Neuronal stem cell (in vitro differentiated cells): ENCODE measurements around the gene RARRES2.
A peak's percentile ranks its signal among the peaks of the same experiment; 100 is the strongest.
"Not testable (repeated sequence)": the region's sequence is repeated elsewhere in the genome, so short reads cannot be mapped to it uniquely, and the experiment has no call there.

Experiments used
- DNase-seq: peaks from one replicate; pipeline ENCODE4 v3.0.0-alpha.2; 2013; ENCODE audit warnings: low spot score
- H2AFZ ChIP-seq: one replicate; pipeline ENCODE4 v1.6.1; 2013; ENCODE audit warnings: mild to moderate bottlenecking, low read length, inconsistent platforms
- H2AK5ac ChIP-seq: 2 replicates; pipeline ENCODE4 v1.6.1; 2013; ENCODE audit warnings: low read depth, mild to moderate bottlenecking, inconsistent platforms, low read length, moderate library complexity, mixed read lengths
- H2BK120ac ChIP-seq: 2 replicates; pipeline ENCODE4 v1.6.1; 2013; ENCODE audit warnings: low read depth, mild to moderate bottlenecking, inconsistent platforms, low read length, moderate library complexity, mixed read lengths
- H2BK12ac ChIP-seq: one replicate; pipeline ENCODE4 v1.6.1; 2013; ENCODE audit warnings: low read length, inconsistent platforms
- H2BK15ac ChIP-seq: 2 replicates; pipeline ENCODE4 v1.6.1; 2013; ENCODE audit warnings: mild to moderate bottlenecking, low read length, inconsistent platforms, mixed read lengths
- H2BK5ac ChIP-seq: one replicate; pipeline ENCODE4 v1.6.1; 2013; ENCODE audit warnings: inconsistent platforms, mild to moderate bottlenecking, low read length, moderate library complexity
- H3K14ac ChIP-seq: one replicate; pipeline ENCODE4 v1.6.1; 2013; ENCODE audit warnings: low read length, inconsistent platforms
- H3K18ac ChIP-seq: 2 replicates; pipeline ENCODE4 v1.6.1; 2013; ENCODE audit warnings: low read length, inconsistent platforms
- H3K23ac ChIP-seq: 2 replicates; pipeline ENCODE4 v1.6.1; 2013; ENCODE audit warnings: low read depth, mild to moderate bottlenecking, mixed read lengths, low read length, inconsistent platforms; ENCODE audit not compliant: poor library complexity
- H3K27ac ChIP-seq: replicated peaks from 3 replicates; pipeline ENCODE4 v1.5.1; 2013; ENCODE audit warnings: low read length, inconsistent platforms
- H3K27me3 ChIP-seq, 3 experiments: 2 replicates each; pipeline ENCODE4 v1.6.1; 2013; ENCODE audit warnings: low read length in 3 of 3, mild to moderate bottlenecking in 2 of 3, inconsistent platforms in 1 of 3, low read depth in 1 of 3, mixed read lengths in 1 of 3, moderate library complexity in 1 of 3; ENCODE audit not compliant: control insufficient read depth in 3 of 3, insufficient read depth in 3 of 3
- H3K36me3 ChIP-seq, 2 donors: replicated peaks in 1 of 2; 2 replicates each; pipeline ENCODE4 v1.6.1; 2013; ENCODE audit warnings: low read length in 2 of 2; ENCODE audit not compliant: control insufficient read depth in 2 of 2, insufficient read depth in 2 of 2
- H3K4ac ChIP-seq: 2 replicates; pipeline ENCODE4 v1.6.1; 2013; ENCODE audit warnings: inconsistent platforms, mild to moderate bottlenecking, low read length, moderate library complexity
- H3K4me1 ChIP-seq, 2 donors: 1 replicate in 1 of 2; 2 replicates in 1 of 2; pipeline ENCODE4 v1.6.1; 2013; ENCODE audit warnings: low read length in 2 of 2, low read depth in 1 of 2; ENCODE audit not compliant: control insufficient read depth in 2 of 2, insufficient read depth in 1 of 2
- H3K4me2 ChIP-seq: one replicate; pipeline ENCODE4 v1.6.1; 2013; ENCODE audit warnings: mild to moderate bottlenecking, low read length, inconsistent platforms; ENCODE audit not compliant: insufficient read depth, poor library complexity, severe bottlenecking
- H3K4me3 ChIP-seq, 2 donors: 2 replicates each; pipeline ENCODE4 v1.5.1; 2013; ENCODE audit warnings: low read length in 2 of 2, mild to moderate bottlenecking in 2 of 2, inconsistent platforms in 1 of 2, moderate library complexity in 1 of 2
- H3K79me1 ChIP-seq: one replicate; pipeline ENCODE4 v1.6.1; 2013; ENCODE audit warnings: low read depth, mild to moderate bottlenecking, inconsistent platforms, low read length, moderate library complexity
- H3K9ac ChIP-seq: one replicate; pipeline ENCODE4 v1.6.1; 2013; ENCODE audit warnings: mild to moderate bottlenecking, low read depth, low read length, inconsistent platforms; ENCODE audit not compliant: poor library complexity
- H3K9me3 ChIP-seq, 2 donors: replicated peaks in 1 of 2; 2 replicates each; pipeline versions ENCODE3 to v1.6.1; 2013; ENCODE audit warnings: low read length in 2 of 2, mild to moderate bottlenecking in 2 of 2, inconsistent platforms in 1 of 2, low read depth in 1 of 2, mixed read lengths in 1 of 2, moderate library complexity in 1 of 2; ENCODE audit not compliant: control insufficient read depth in 2 of 2, insufficient read depth in 1 of 2
- H4K8ac ChIP-seq: one replicate; pipeline ENCODE4 v1.6.1; 2013; ENCODE audit warnings: low read depth, mild to moderate bottlenecking, inconsistent platforms, low read length, moderate library complexity
- H4K91ac ChIP-seq: one replicate; pipeline ENCODE4 v1.6.1; 2013; ENCODE audit warnings: low read length, low read depth, mild to moderate bottlenecking, inconsistent platforms; ENCODE audit not compliant: poor library complexity
- WGBS, 2 donors: extraction: QIAGEN DNeasy Blood & Tissue Kit; methylation state at CpG; one replicate each; pipeline ENCODE4 v1.1.7; 2013; ENCODE audit warnings: missing lambda C conversion rate in 2 of 2, mixed read lengths in 1 of 2; ENCODE audit not compliant: insufficient read length in 2 of 2, insufficient replicate concordance in 1 of 2; ENCODE audit errors: extremely low coverage in 2 of 2; 5-methylcytosine and 5-hydroxymethylcytosine counted together

The RARRES2 gene

GRCh38 chr7:150314639-150315239, 26.7 kb downstream of the RARRES2 start:
- Histone ChIP-seq H3K4me3 (no peak overlapping the region), H3K18ac (no peak overlapping the region), H2BK15ac (no peak overlapping the region), H3K79me1 (no peaks in the 10 kb centered on the region), H4K91ac (no peak overlapping the region), H2BK120ac (no peak overlapping the region), H2AFZ (no peak overlapping the region), H3K4me1 (peaks cover 7% of the 10 kb centered on the region in 2 donors), H2BK5ac (no peak overlapping the region), H2AK5ac (no peak overlapping the region), H3K23ac (no peak overlapping the region), H3K27ac (no peak overlapping the region), H3K36me3 (no peaks in the 10 kb centered on the region), H3K9ac (no peak overlapping the region), H3K14ac (no peak overlapping the region), H3K27me3 (peaks cover 0 to 5% (median 0%) of the 10 kb centered on the region in 3 experiments), H2BK12ac (no peak overlapping the region), H4K8ac (no peak overlapping the region), H3K4me2 (no peak overlapping the region), H3K9me3 (no peaks in the 10 kb centered on the region), H3K4ac (no peak overlapping the region)
- no peak for DNase-seq
- no CpG with 5 or more reads among the region's 5 CpGs for WGBS, 2 donors

DNA sequence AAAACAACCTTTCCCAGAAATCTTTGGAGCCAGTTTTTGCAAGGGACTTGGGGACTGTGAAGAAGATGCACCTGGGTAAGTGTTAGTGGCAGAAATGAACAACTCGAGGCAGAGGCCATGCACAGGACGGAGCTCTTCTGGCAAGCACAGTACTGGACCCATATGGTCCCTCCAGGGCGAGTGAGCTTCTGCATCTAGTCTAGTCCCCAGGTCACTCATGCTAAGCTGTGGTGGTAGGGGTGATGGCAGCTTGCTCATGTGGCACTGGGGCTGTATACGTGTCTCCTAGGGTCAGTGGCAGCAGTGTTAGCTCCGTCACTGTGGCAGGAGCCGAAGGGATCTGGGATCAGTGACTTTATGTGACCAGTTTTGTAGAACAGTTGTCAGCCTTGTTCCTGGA, 27.6 kb downstream of the RARRES2 start:
- H3K4ac ChIP-seq = no peak overlapping the region
- no peak overlapping the region for H3K9ac ChIP-seq
- H3K27ac ChIP-seq = no peak overlapping the region
- H2BK12ac ChIP-seq = no peak overlapping the region
- peaks cover 7% of the 10 kb centered on the region in 2 donors for H3K4me1 ChIP-seq
- H2AK5ac ChIP-seq = no peak overlapping the region
- H2BK5ac ChIP-seq = no peak overlapping the region
- H4K8ac ChIP-seq = no peak overlapping the region
- H3K4me3 ChIP-seq = no peak overlapping the region
- H2BK120ac ChIP-seq = no peak overlapping the region
- no peak overlapping the region for H2BK15ac ChIP-seq
- no peaks in the 10 kb centered on the region for H3K79me1 ChIP-seq
- no peak for DNase-seq
- no peak overlapping the region for H3K23ac ChIP-seq
- H3K4me2 ChIP-seq = no peak overlapping the region
- peak overlapping the region; percentile 9 for H3K18ac ChIP-seq
- no peak overlapping the region for H2AFZ ChIP-seq
- H3K14ac ChIP-seq = no peak overlapping the region
- H4K91ac ChIP-seq = no peak overlapping the region
- H3K9me3 ChIP-seq = no peaks in the 10 kb centered on the region
- WGBS, 2 donors = no CpG with 5 or more reads among the region's 6 CpGs
- H3K27me3 ChIP-seq = peaks cover 0 to 5% (median 0%) of the 10 kb centered on the region in 3 experiments
- H3K36me3 ChIP-seq = no peaks in the 10 kb centered on the region

DNA sequence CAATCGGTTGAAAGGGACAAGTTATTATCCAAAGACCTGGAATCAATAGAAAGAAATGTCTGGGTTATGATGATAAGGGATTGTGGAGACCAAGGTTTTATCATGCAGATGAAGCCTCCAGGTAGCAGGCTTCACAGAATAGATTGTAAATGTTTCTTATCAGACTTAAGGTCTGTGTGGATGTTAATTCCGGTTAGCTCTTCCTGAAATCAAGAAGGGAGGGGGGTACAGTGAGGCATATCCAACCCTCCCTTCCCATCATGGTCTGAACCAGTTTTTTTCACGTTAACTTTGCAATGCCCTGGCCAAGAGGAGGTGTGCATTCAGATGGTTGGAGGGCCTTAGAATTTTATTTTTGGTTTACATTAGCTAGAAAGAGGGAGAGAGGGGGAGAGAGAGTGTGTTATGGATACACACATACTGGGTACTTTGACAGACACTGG, 28.0 kb downstream of the RARRES2 start:
- H2BK120ac ChIP-seq = no peak overlapping the region
- H3K23ac ChIP-seq = no peak overlapping the region
- no peak overlapping the region for H2BK5ac ChIP-seq
- H4K91ac ChIP-seq = no peak overlapping the region
- H2AFZ ChIP-seq = no peak overlapping the region
- no peaks in the 10 kb centered on the region for H3K36me3 ChIP-seq
- no peak overlapping the region for H3K18ac ChIP-seq
- no peak overlapping the region for H3K14ac ChIP-seq
- H3K9ac ChIP-seq = no peak overlapping the region
- H3K4me2 ChIP-seq = no peak overlapping the region
- H3K4ac ChIP-seq = no peak overlapping the region
- H3K4me1 ChIP-seq = peaks cover 7% of the 10 kb centered on the region in 2 donors
- H4K8ac ChIP-seq = no peak overlapping the region
- H2BK15ac ChIP-seq = no peak overlapping the region
- H3K4me3 ChIP-seq = no peak overlapping the region
- no peak overlapping the region for H2BK12ac ChIP-seq
- peaks cover 0 to 5% (median 0%) of the 10 kb centered on the region in 3 experiments for H3K27me3 ChIP-seq
- H2AK5ac ChIP-seq = no peak overlapping the region
- no peak overlapping the region for H3K27ac ChIP-seq
- H3K9me3 ChIP-seq = no peaks in the 10 kb centered on the region
- DNase-seq = no peak
- H3K79me1 ChIP-seq = no peaks in the 10 kb centered on the region
- no CpG with 5 or more reads among the region's 3 CpGs for WGBS, 2 donors

- not testable (repeated sequence) for H2BK5ac ChIP-seq, H4K8ac ChIP-seq, H4K91ac ChIP-seq, H3K9me3 ChIP-seq, H3K27ac ChIP-seq, H3K14ac ChIP-seq, H3K23ac ChIP-seq, H3K4me1 ChIP-seq, H3K4me2 ChIP-seq, H3K36me3 ChIP-seq, H2BK120ac ChIP-seq, H2AFZ ChIP-seq, H3K9ac ChIP-seq, H3K4ac ChIP-seq, H2BK15ac ChIP-seq, H2AK5ac ChIP-seq, H2BK12ac ChIP-seq, H3K18ac ChIP-seq, H3K27me3 ChIP-seq, H3K79me1 ChIP-seq, DNase-seq, H3K4me3 ChIP-seq
- WGBS, 2 donors = 100% methylated on average over 2 of the region's 7 CpGs; no CpG with 5 or more reads in 1 of the 2 donors
Observed at GRCh38 chr7:150312649-150313366, 28.6 kb downstream of the RARRES2 start.
